ENCODE measurements around the gene GJB5.
A peak's percentile ranks its signal among the peaks of the same experiment; 100 is the strongest.
"Not testable (repeated sequence)": the region's sequence is repeated elsewhere in the genome, so short reads cannot be mapped to it uniquely, and the experiment has no call there.

Gene GJB5

DNA sequence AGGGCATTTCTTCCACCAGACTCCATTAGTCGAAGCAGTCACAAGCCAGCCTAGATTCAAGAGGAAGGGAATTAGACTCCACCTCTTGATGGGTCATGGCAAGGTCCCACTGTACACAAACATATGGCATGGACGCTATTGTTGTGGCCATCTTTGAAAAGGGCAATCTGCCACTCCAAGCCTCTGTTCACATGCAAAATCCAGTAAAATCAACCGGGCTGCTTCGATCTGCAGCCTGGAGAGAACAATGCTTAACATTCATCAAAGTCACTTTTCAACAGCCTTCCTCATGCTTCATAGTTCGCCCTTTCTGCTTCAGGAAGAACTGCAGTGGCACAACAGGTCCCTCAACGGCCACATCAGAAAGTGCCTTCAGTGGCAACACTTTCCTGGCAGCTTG is 28.0 kb upstream of the GJB5 start:
- no peak for DNase-seq (ENCODE audit: low read depth, low spot score)
- in situ Hi-C loops (cut with HindIII; ENCODE audit: low sequenced_read_pairs) = no loop called here
- H3K4me3 ChIP-seq (ENCODE audit: low read depth, low read length) = no peak overlapping the region
- TF ChIP-seq, protein P1, sequence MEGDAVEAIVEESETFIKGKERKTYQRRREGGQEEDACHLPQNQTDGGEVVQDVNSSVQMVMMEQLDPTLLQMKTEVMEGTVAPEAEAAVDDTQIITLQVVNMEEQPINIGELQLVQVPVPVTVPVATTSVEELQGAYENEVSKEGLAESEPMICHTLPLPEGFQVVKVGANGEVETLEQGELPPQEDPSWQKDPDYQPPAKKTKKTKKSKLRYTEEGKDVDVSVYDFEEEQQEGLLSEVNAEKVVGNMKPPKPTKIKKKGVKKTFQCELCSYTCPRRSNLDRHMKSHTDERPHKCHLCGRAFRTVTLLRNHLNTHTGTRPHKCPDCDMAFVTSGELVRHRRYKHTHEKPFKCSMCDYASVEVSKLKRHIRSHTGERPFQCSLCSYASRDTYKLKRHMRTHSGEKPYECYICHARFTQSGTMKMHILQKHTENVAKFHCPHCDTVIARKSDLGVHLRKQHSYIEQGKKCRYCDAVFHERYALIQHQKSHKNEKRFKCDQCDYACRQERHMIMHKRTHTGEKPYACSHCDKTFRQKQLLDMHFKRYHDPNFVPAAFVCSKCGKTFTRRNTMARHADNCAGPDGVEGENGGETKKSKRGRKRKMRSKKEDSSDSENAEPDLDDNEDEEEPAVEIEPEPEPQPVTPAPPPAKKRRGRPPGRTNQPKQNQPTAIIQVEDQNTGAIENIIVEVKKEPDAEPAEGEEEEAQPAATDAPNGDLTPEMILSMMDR (IDR thresholded peaks at IDR 0.05; ENCODE audit: low read depth, low read length) = no peak

DNA sequence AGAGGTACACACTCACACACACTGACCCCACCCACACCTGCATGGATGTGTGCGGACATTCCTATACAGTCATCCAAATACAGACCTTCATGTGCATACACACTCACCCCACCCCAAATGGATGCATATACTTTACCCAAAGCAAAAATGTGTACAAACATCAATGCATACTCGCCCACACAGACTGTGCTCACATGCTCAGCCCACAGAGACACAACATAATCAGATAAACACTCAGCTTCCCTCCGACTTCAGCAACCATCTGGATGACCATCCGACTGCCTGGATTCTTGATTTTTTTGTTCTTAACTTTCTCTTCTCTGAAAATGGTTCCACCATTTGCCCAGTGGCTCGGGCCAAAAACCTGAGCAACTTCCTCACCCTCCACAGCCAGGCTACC is 24.4 kb upstream of the GJB5 start:
- H3K4me3 ChIP-seq (ENCODE audit: low read depth, low read length) = no peak overlapping the region
- TF ChIP-seq, protein P1 (IDR thresholded peaks at IDR 0.05; ENCODE audit: low read depth, low read length) = no peak
- DNase-seq (ENCODE audit: low read depth, low spot score) = no peak
- in situ Hi-C loops (cut with HindIII; ENCODE audit: low sequenced_read_pairs) = no loop called here

DNA sequence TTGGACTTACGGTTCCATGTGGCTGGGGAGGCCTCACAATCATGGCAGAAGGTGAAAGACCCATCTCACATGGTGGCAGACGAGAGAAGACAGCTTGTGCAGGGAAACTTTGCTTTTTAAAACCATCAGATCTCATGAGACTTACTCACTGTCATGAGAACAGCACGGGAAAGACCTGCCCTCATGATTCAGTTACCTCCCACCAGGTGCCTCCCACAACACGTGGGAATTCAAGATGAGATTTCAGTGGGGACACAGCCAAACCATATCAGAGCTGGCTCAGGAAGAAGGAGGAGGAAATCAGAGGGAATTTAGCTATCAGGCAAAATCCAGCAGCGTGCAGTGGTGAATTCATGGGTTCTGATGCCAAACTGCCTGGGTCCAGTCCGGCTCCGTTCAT is 22.0 kb upstream of the GJB5 start:
- H3K4me3 ChIP-seq (ENCODE audit: low read depth, low read length); in situ Hi-C loops (cut with HindIII; ENCODE audit: low sequenced_read_pairs); DNase-seq (ENCODE audit: low read depth, low spot score): not testable (repeated sequence)

DNA sequence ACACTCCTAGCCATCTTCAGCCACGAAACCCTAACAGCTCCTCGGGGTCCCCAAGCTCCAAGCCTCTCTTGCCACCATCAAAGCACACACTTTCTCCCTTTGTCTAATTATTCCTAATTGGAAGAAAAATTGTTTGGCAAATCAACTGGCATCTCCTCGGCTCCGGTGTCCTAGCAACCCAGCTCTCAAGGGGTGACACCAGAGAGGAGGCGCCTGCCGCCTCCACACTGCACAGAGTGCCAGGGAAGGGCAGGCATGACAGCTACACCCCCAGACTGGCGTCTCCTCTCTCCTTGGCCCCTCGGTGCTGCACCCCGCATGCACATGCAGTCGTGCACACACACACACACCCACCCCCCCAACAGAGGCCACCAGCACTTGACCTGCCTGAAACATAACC is 18.2 kb upstream of the GJB5 start:
- TF ChIP-seq, protein P1 (IDR thresholded peaks at IDR 0.05; ENCODE audit: low read depth, low read length) = no peak
- DNase-seq (ENCODE audit: low read depth, low spot score) = no peak
- H3K4me3 ChIP-seq (ENCODE audit: low read depth, low read length) = no peak overlapping the region
- in situ Hi-C loops (cut with HindIII; ENCODE audit: low sequenced_read_pairs) = no loop called here

DNA sequence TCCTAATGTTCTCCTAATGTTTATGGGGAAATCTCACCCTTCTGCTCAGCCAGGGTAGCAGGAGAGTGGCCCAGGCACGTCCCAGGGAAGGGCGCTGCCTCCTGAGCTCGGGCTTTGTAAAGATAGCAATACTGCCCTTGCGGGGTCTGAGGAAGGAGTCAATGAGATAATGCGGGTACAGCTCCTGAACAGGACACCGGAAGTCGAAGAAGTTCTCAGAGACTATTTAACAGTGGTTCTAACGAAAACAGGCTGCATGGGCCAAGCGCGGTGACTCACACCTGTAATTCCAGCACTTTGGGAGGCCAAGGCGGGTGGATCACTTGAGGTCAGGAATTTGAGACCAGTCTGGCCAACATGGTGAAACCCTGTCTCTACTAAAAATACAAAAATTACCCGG is 17.6 kb upstream of the GJB5 start:
- in situ Hi-C loops (cut with HindIII; ENCODE audit: low sequenced_read_pairs); DNase-seq (ENCODE audit: low read depth, low spot score); H3K4me3 ChIP-seq (ENCODE audit: low read depth, low read length): not testable (repeated sequence)

DNA sequence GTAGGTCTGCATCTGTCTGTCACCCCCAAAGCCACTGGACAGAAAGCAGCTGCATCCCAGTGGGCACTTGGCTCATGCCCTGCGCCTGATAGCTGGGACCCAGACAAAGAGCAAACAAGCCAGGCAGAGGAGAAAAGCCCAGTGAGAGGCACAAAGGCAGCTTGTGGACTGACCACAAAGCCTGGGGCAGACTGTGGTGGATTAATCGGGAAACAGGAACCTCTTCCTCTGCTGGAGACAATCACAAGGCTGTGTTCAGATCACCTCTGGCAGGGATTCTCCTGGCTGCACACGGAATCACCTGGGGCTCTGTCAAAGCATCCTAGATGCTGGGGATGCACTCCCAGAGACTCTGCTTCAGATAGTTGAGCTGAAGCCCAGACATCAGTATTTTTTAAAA is 15.2 kb upstream of the GJB5 start:
- no peak for DNase-seq (ENCODE audit: low read depth, low spot score)
- TF ChIP-seq, protein P1 (IDR thresholded peaks at IDR 0.05; ENCODE audit: low read depth, low read length) = no peak
- in situ Hi-C loops (cut with HindIII; ENCODE audit: low sequenced_read_pairs) = no loop called here
- H3K4me3 ChIP-seq (ENCODE audit: low read depth, low read length) = no peak overlapping the region

DNA sequence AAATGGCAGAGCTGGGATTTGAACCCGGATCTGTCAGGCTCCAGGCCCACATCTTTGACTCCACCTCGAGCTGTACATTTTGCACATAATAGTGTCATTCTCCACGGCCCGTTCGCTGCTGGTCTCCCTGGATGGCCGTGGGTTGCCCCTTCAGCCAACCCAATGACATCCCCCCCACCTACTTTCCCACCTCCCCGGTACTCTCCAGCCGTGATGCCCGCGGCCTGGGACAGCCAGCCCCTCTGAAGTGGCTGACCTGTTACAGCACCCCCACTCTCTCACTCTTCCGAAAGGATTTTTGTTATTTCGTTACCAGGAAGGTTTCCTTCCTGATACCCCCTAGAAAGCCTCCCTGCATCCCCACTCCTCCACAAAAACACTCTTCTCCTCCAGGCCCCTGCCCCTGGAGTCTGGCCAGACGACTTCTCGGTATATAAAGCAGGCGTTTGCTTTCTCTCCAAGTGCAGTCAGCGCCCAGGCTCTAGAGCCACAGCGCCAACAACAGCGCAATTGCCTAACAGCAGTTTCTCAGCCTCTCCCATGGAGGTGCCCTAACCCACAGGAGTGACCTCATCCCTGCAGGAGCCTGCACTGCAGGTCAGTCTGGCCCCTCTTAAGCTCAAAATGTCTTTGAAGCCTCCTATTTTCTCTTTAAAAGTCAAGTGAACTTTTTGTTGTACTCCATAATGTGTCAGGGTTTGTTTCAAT is 14.5 kb upstream of the GJB5 start:
- in situ Hi-C loops (cut with HindIII; ENCODE audit: low sequenced_read_pairs) = no loop called here
- DNase-seq (ENCODE audit: low read depth, low spot score) = peak; percentile 1
- no peak overlapping the region for H3K4me3 ChIP-seq (ENCODE audit: low read depth, low read length)
- TF ChIP-seq, protein P1 (IDR thresholded peaks at IDR 0.05; ENCODE audit: low read depth, low read length) = no peak

Measured in astrocyte of the spinal cord (primary cell).